Measurements from ENCODE around the gene ARMH1.

Gene ARMH1

DNA sequence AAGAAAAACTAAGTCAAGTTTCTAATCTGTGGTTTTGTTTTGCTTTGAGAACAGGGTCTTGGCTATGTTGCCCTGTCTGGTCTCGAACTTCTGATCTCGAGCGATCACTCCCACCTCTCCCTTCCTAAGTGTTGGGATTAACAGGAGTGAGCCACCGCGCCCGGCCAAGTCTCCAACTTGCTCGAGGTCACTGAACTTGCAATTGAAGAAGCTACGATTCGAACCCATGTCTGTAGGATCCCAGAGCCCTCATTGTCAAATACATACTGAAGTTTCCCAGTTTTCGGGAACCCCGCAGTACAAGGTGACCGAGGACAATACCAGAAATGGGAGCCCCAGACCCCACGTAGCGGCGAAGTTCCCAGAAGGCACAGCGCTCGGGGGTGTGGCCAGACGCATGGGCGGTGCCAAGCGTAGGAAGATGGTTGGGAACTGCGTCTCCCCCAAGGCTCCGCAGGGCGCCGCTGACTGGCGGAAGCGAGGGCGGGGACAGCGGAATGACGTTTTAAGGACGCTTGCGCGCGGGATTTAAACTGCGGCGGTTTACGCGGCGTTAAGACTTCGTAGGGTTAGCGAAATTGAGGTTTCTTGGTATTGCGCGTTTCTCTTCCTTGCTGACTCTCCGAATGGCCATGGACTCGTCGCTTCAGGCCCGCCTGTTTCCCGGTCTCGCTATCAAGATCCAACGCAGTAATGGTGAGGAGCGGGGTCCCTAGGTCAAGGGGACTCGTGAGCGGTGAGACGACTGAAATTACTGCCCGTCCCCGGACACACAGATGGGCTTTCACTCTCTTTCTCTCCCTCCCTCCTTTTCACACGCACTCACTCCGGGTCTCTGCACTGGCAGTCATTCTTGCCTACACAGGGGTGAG lies 65.0 kb downstream of the ARMH1 start, which contains the start of gene KIF2C (continued):
- TF ChIP-seq, protein P1, sequence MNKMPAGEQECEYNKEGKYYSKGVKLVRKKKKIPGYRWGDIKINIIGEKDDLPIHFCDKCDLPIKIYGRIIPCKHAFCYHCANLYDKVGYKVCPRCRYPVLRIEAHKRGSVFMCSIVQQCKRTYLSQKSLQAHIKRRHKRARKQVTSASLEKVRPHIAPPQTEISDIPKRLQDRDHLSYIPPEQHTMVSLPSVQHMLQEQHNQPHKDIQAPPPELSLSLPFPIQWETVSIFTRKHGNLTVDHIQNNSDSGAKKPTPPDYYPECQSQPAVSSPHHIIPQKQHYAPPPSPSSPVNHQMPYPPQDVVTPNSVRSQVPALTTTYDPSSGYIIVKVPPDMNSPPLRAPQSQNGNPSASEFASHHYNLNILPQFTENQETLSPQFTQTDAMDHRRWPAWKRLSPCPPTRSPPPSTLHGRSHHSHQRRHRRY (tag by site-specific recombination; IDR thresholded peaks at IDR 0.05) = no peak
- TF ChIP-seq ZNF707 (tag by site-specific recombination; IDR thresholded peaks at IDR 0.05) (no peak), ZNF18 (tag by site-specific recombination; IDR thresholded peaks at IDR 0.05) (no peak), SP3 (tag by site-specific recombination; IDR thresholded peaks at IDR 0.05) (peak; percentile 84), ZNF157 (tag by site-specific recombination; IDR thresholded peaks at IDR 0.05) (no peak), MEIS1 (CRISPR knock-in tag; IDR thresholded peaks at IDR 0.05; ENCODE audit: borderline replicate concordance) (no peak), ZNF518A (tag by site-specific recombination; conservative IDR thresholded peaks at IDR 0.05; ENCODE audit: low read depth) (no peak), ZNF555 (tag by site-specific recombination; conservative IDR thresholded peaks at IDR 0.05) (no peak), ZNF114 (tag by site-specific recombination; IDR thresholded peaks at IDR 0.05) (no peak), ZNF629 (tag by site-specific recombination; IDR thresholded peaks at IDR 0.05) (peak; percentile 98), KLF1 (tag by site-specific recombination; IDR thresholded peaks at IDR 0.05) (peak; percentile 54; the same call in 1 of the 2 replicates), ZNF510 (tag by site-specific recombination; IDR thresholded peaks at IDR 0.05; ENCODE audit: insufficient replicate concordance) (no peak), ZNF660 (tag by site-specific recombination; IDR thresholded peaks at IDR 0.05) (peak; percentile 60), ZNF19 (tag by site-specific recombination; IDR thresholded peaks at IDR 0.05; ENCODE audit: low read depth) (no peak), BCL11A (tag by site-specific recombination; IDR thresholded peaks at IDR 0.05; ENCODE audit: low read depth) (no peak), ZNF514 (tag by site-specific recombination; IDR thresholded peaks at IDR 0.05) (no peak), ZNF791 (tag by site-specific recombination; IDR thresholded peaks at IDR 0.05) (no peak), ZSCAN16 (tag by site-specific recombination; IDR thresholded peaks at IDR 0.05) (no peak), ZFP3 (tag by site-specific recombination; IDR thresholded peaks at IDR 0.05; ENCODE audit: low read depth) (no peak), ZNF133 (tag by site-specific recombination; IDR thresholded peaks at IDR 0.05) (no peak), ZNF473 (tag by site-specific recombination; IDR thresholded peaks at IDR 0.05) (no peak), ZFP69B (tag by site-specific recombination; IDR thresholded peaks at IDR 0.05) (0 out of 2 replicates have a peak, but pooled peaks have one; percentile 28), ZNF658 (tag by site-specific recombination; IDR thresholded peaks at IDR 0.05) (no peak), ZNF341 (tag by site-specific recombination; IDR thresholded peaks at IDR 0.05; ENCODE audit: low read depth) (no peak; the same call in 1 of the 2 replicates), ZNF704 (tag by site-specific recombination; IDR thresholded peaks at IDR 0.05) (no peak), ZNF280D (tag by site-specific recombination; IDR thresholded peaks at IDR 0.05) (no peak), ZNF362 (tag by site-specific recombination; IDR thresholded peaks at IDR 0.05) (no peak)

Measured in HEK293 (cell line).